ENCODE results near the gene SACM1L. TPM values are rescaled to one million over a fixed set of nuclear protein-coding genes. Genes with fewer than 3 reads are reported as not detected.

SACM1L gene
- polyA plus RNA-seq, 10 donors, result 22.8 to 38.6 (median 28.4) TPM

DNA sequence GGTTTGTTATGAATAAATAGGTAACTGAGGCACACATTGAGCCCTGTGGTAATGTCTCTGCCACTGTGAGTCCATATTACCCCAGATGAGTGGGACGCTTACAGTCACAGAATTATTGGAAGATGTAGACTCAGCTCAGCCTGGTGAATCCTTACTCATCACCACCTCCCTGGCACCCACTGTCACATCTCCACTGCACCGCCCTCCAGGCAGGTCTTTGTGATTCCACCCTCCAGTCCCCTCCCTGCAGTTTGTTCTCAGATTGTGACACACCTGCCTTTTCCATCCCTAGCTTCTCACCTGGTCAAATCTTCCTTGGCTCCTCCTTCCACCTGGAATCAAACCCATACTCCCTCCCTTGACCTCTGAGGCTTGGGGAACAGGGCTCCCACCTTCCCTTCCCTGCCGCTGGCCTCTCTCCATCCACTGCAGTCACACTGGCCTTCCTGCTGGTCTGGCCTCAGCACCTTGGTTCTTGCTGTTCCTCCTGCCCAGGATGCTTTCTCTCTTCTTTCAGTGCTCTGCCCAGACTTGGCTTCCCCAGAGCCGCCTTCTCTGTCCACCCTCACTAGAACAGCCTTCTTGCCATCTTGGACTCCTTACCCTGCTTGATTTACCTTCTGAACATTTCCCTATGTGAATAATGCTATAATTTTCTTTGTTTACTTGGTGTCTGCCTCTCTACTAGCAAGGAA lies 97.8 kb downstream of the SACM1L start:
- no peak for DNase-seq

DNA sequence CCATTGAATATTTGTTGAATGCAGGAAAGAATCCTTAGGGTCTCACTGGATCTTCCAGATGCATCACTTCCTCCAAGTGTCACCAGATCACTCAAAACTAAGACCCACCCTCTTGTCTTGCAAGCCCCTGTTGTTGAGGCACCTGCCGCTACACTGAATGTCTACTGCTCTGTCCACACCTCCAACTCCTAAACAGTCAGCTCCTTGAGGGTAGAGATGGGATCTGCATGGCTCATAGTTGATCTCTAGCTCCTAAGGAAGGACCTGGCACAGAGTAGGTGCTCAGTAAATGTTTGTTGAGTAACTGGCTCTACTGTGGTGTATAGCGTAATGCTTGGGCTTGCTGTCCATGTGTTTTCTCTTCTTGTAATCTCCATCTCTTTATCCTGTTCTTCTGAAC lies 98.4 kb downstream of the SACM1L start:
- no peak for DNase-seq

DNA sequence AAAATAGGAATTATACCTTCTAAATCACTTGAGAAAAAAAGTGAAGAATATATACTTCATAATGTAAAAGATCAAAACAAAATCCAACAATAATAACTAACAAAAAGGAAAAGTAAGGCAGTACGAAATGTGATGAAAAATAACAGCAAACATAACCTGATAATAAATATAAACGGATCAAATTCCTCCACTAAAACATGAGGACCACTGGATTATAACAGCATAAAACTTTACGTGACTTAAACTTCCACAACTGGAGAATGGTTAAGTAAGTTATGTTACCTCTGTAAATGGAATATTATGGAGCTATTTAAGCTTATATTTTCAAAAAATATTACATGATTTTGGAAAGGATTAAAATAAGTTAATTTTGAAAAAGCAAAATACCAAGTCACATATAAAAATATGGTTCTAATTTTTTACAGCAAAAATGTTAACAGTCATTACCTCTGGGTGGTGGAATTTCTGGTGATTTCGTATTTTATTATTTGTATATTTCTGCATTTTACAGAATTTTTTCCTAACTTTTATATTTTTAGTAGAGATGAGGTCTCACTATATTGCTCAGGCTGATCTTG lies 100.1 kb downstream of the SACM1L start:
- no peak for DNase-seq

DNA sequence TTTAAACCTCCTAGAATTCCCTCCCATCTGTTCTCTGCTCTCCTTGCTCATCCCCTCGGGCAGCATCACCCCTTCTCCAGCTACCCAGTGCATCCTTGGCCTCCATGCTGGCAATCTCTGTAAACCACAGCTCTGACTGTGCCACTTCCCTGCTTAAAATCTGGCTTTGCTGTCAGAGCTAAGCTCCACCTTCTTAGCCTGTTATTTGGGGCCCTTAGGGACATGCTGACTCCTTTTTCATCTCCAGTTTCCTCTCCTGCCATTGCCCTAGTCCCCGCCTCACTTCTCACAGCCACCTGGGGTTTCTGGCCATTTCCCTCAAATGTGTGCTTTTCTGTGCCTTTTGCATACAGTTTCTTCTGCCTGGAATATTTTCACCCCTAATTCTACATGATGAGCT lies 101.4 kb downstream of the SACM1L start:
- DNase-seq, result no peak

DNA sequence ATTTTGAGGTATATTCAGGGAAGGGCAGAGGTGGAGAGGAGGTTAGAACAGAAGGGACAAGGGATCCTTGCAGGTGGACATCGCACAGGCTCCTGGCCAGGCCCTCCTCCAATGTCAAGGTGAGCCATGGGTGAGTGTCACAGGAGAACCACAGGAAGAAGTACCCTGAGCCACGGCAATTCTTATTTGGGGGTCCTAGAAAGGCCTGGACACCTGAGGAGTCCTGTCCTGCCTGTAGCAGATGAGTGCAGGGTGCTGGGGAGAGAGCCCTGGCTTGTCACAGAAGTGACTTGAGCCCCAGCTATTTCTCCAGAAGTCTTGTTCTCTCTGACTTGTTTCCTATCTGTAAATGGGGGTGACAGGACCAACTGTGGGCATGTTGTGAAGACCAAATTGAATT lies 102.8 kb downstream of the SACM1L start:
- DNase-seq, result no peak

DNA sequence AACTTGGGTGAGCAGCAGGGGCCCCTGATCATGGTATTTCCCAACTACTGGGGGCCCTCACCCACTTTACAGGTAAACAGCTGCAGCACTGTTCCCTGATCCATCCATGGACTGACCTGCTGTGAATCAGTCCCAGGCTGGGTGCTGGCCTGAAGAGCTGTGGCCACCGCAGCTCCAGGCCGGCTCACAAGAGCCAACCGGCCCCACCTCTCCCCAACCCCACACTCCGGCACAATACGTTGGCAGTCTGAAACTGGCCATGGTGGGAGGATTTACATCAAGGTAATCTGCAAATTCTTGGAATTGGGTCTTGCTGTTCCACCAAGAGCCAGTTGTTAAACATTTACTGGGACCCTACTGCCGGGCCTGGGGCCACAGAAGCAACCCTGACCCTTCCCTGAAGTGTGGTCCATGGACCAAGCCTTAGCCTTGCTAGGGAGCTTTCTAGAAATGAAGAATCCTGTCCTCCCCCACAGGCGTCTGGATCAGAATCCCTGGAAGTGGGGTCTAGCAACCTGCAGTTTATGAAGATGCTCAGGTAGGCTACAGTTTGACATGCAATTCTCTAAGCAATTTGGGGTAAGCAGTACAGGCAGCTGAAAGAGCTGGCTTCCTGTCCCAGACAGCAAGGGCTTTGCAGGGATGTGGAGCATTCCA lies 103.4 kb downstream of the SACM1L start:
- no peak for DNase-seq

DNA sequence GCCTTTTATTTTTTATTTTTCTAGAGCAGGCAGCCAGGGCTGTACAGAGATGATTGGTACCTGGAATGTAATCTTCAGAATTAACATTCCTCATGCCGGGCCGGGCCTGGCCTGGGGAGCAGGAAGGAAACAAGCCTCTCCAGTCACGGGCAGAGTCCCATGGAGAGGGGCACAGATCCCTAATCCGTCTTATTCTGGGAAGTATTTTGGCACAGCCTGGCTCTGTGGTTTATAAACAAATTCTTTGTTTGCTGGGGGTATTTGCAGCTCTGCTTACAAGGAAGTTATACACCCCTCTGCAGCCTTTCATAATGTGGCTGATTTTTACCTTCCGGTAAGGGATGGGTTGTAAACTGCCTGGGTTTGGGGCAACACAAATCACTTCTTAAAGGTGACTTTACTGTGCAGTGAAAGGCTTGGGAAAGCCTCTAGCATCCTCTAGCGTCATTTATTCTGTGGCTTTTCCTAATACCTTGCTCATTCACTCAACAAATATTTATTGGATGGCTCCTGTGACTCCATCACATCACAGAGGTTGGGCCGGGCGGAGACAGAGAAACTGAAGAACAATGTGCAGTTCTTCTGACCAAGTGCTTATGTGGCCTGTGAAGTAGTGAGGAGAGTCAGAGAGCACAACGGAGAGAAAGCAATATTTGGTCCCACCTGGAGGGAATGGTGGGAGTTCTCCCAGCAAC lies 104.4 kb downstream of the SACM1L start:
- DNase-seq, result no peak

DNA sequence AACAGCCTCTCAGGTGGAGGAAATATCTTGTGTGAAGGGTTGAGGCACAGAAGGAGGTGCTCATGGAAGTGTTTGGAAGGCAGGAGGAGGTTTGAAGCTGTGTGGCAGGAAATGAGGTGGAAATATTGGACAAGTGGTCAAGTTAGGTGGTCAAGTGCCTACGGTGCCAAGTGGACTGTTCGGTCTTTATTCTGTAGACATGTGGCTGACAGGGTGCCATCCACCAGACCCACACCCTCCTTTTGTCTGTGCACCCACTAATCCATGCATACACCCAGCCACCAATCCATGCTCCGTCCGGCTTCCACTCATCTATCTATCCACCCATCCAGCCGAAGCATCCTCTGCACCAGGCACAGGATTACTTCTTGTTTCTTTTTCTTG lies 105.0 kb downstream of the SACM1L start:
- DNase-seq, result no peak

DNA sequence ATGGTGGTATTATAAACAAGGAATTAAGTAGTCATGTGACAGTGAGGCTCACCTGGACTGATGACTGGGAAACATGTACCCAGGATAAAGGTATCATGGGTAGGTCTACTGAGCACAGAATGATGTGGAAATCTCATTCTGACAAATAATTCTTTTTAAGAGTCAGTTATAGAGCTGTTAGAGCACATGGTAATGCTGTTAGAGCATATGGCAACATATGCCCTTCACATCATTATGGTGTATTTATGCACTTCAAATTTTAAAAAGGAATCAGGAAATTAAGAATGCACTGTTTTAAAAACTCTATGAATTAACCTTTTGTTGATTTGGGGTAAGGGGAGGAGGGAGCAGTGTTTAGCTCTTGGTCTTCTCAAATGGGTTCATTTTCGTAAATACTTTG lies 105.5 kb downstream of the SACM1L start:
- no peak for DNase-seq

Other genes with a start within 250 kb of the SACM1L start
- 10 to 100 TPM; 19.2 to 29.8 (median 25.8) TPM for gene LIMD1, start 94.6 kb upstream of the SACM1L start, polyA plus RNA-seq (ENCODE audit: insufficient read length in 10 of 10)
- under 1 TPM; 0.09 to 0.29 (median 0.16) TPM for gene SLC6A20, start 107.1 kb downstream of the SACM1L start, polyA plus RNA-seq (ENCODE audit: insufficient read length in 10 of 10)
- gene LZTFL1, start 152.7 kb downstream of the SACM1L start, polyA plus RNA-seq (ENCODE audit: insufficient read length in 10 of 10), result 10 to 100 TPM; 13.1 to 21.7 (median 16.0) TPM
- gene CCR9, start 197.1 kb downstream of the SACM1L start, polyA plus RNA-seq (ENCODE audit: insufficient read length in 10 of 10), result under 1 TPM in 3 of 10 donors, not detected in 7; 0.11 to 0.31 (median 0.13) TPM

All from muscle of back (tissue), 11 donors.